NCI-H82 treated with DMSO at 0.1 percent for 48 hours (cell line): ENCODE data around the gene CD2.
"Not testable (repeated sequence)": the region's sequence is repeated elsewhere in the genome, so short reads cannot be mapped to it uniquely, and the experiment has no call there.

ENCODE experiments used
- DNase-seq: peaks from one replicate; lab custom pipeline; 2025; ENCODE audit not compliant: unreplicated experiment; lab: John Stamatoyannopoulos, UW

Gene CD2

DNA sequence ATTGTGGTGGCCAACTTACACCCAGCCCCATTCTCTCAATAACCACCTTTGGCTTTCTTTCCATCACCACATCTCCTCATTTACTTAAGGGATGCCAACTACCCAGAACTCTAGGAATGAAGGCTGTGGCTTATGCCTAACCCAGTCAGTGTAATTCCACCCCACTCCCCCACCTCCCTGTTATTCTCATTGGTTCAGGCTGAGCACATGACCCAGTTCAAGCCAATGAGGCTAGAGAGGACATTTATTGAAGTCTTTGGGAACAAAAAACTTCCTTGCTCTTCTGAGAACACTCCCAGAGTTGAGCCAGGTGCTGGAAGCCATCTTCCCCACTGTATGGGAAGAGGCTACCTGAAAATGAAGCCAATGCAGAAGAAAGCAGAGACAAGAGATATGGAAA, 22.8 kb upstream of the CD2 start:
- DNase-seq: no peak

DNA sequence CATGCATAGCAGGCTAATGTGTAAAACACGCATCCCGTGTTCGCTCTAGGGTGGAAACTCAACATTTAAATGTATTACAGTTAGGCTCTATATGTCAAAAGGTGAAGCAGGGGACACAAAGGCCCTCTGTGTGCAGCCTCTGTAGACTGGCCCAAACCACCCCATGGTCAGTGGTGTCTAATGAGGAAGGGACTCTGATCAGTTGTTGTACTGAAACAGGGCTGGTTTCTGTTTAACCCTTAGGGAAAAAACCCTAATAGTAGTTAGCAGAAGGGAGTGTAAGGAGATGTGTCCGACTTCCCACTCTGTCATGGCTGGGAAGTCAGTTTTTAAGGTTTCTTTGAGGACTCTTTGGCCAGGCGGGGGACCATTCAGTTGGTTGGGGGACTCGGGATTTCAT, 21.5 kb upstream of the CD2 start:
- DNase-seq: no peak

DNA sequence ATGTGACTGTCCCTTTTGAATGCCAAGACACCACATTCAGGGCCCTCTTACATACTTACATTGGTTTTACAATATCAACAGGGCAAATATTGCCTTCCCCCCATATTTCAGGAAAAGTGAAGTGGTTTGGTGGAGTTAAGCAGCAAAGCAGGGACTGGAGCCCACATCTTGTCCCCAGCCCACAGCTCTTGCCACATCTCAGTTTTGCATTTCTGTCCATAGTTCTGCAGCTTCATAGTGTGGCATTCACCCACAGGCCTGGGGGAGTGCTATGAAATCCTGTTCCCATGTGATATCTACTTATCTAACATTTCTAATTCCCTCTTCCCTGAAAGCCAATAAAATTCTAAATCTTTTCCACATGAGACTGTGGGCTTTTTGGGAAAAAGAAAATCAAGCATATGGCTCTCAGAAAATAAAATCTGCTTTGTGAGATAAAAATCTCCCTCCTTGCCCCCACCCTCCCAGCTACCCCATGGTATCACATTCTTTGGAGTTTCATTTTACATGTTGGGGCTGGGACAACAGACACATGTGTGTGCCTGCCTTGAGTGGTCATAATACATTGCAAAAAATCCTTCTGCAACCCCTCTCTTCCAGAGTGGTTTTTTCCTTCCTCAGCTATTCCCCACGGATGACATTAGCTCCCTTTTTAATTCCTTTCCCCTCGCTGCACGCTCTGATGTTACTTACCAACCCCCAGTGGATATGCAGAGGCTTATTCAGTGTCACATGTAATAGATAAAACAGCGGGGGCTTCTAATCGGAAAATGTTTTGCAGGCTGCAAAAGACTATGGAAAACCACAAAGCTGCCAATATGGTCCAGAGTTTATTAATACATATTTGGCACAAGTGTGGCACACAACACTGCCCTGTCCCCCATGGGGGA, 20.5 kb upstream of the CD2 start:
- no peak for DNase-seq

DNA sequence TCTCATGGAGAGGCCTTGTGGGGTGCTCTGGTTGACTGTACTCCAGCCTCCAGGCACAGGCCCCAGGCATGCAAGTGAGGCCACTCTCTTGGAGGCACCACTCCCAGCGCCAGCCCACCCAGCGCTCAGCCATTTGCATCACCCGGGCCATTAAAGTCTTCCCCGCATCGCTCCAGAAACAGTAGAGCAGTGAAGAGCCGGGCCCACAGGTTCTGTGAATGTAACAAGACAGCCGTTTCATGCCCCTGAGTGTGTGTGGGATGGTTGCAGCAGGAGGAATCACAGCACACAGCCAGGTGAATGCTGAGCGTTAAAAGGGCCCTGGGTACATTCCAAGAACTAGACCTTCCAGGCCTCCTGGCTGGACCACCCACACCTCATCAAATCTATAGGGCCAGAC, 19.0 kb upstream of the CD2 start:
- no peak for DNase-seq

DNA sequence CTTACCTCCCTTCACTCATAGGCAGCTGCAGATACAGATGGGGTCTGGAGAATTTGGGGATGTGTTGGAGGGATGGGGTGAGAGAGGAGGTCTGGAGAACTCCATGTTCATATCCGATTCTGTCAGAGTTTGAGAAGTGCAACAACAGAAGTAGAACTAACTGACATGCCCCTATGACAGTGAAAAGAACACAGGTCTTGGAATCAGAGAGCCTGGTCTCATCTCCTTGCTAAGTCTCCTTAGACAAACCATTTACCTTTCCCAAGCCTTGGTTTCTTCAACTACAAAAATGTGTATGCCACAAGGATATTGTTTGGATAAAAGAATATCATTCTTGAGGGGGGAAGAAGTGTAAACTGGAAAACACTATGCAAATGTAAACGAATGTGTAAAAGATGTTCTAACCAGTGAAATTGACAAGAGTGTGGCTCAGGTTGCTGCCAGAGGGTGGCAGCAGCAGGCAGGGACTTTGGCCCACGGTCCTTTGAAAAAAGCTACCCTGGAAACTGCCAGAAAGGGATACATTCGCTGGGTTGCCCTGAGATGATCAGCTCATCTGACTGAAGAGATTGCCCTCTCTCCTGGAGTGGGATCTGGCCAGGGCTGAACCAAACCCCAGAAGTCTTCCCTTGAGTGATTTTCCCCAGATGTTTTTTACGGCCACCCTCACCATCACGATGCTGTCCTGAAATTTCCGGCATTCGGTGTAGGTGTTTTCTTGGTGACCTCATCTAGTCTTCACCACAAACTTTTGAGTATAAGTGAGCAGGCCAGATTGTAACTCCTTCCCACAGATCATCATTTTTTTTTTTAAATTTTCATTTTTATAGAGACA, 17.0 kb upstream of the CD2 start:
- peak; percentile 32 for DNase-seq

DNA sequence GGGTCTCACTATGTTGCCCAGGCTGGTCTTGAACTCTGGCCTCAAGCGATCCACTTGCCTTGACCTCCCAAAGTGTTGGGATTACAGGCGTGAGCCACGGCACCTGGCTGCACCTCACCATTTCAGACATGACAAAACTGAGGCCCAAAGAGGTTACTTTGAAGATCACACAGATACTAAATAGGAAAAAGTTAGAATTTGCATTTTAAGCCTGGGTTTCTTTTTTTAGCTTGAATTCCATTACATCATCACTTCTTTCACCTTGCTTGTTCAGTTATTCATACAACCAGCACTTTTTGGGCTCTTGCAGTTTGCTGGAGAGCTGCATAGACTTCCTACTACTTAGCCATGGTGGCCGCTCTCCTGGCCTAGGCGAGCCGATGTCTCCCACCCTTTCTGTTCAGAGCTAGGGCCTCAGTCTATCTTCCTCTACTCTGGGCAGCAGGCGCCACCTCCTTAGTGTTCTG, 16.3 kb upstream of the CD2 start:
- DNase-seq: no peak

DNA sequence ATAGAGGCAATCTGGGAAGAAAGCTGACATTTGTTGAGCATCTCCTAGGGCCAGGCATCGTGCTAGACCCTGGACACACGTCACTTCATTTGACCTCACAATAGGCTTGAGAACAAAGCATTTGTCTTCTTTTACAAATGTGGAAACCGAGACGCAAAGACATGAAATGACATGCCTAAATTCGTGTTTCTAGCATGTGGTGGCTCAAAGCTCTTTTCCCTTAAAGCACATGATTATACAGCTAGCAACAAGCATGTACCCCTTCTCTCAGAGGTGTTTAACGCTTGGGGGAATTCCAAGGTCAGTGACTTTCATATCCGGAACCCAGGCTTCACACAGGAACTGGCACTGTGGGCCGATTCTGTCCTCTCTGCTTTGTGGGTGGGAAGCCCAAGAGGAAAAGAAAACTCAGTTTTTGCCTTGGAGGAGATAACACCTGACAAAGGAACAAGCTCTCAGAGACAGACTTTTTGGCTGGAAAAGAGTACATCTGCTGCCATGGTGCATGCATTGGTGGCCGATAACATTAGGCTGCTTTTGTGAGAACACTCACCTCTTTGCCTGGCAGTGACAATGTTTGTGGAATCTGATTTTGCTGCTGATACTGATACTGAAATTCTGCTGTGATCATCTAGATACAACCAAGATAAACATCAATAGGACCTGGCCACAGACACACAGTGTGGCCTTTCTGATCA, 15.4 kb upstream of the CD2 start:
- DNase-seq: no peak

DNA sequence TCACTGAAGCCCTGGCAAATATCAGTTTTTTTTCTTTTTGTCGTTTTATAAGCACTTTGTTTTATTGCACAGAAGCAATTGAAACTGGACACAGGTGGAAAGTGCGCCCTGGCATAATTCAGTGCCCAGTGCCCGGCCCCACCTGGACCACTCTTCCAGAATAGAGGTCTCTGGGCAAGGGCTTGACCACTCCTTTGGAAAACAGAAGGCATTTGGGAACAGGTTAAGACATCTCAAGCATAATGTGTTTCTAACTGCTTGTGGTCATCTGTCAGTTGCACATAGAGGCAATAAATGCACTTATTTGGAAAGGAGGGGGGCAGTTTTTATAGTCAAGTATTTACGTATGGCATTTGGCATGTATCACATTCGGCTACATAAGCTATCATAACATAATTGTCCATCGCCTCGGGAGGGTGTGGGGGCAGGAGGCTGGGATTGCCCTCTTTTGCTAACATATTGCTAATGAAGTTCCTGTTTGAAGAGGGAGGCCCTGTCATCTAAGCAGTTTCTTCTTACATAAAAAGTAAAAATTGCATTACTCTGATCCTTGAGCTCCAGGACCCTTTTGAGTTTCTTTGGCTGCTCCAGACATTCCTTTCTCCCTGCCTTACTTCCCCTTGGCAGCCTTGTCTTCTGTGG, 14.7 kb upstream of the CD2 start:
- no peak for DNase-seq

DNA sequence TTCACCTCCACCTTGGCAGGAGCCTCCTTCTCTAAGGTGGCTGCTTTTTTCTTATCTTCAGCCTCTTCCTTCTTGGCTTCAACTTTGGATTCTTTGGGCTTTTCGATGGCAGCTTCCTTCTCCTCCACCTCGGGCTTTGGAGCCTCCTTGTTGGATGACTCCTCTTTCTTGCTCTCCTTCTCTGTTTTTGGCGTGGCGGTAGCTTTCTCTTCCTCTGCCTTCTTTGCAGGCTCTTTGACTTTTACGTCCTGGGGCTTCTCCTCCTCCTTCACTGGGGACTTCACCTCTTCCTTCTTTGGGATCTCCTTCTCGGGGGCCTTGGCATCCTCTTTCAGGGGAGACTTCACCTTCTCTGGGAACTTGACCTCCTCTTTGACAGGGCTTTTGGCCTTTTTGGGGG, 13.9 kb upstream of the CD2 start:
- DNase-seq: no peak

DNA sequence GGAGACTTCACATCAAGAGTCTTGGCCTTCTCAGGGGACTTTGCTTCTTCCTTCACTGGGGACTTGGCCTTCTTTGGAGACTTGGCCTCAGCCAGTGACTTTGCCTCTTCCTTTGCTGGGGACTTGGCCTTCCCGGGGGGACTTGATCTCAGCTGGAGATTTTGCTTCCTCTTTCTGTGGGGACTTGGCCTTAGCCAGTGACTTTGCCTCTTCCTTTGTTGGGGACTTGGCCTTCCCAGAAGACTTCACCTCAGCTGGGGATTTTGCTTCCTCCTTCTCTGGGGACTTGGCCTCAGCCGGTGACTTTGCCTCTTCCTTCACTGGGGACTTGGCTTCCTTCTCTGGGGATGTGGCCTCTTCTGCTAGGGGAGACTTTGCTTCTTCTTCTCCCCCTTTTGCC, 13.5 kb upstream of the CD2 start:
- DNase-seq: no peak

DNA sequence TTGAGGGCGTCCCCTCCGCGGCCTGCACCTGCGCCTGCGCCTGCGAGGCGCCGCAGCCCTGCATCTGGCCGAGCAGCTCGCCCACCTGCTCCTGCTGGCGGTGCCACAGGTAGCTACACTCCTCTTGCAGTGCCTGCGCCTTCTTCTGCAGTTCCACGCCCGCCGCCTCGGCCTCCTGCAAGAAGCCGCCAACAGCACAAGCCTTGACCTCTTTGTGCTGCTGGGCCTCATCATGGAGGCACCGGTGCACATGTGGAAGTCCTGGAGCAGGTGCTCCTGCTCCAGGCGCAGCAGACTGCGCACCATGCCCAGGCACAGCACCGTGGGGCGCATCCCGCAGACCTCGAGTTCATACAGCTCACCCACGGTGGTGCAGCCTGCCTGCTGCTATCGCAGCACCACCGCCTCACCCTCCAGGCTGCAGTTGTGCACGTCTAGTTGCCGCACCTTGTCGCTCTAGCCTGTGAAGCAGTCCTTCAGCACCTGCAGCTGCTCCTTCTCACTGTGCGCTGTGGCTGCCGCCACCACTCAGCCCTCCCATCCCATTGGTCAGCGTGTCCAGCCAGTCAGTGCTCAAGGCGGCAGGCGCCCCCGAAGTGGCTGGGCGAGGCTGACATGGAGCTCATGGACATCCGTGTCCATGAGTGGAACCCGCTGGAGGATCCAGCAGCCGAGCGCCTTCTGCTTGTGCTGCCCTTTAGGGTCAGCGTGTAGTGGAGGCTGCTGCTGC, 12.2 kb upstream of the CD2 start:
- DNase-seq: no peak

DNA sequence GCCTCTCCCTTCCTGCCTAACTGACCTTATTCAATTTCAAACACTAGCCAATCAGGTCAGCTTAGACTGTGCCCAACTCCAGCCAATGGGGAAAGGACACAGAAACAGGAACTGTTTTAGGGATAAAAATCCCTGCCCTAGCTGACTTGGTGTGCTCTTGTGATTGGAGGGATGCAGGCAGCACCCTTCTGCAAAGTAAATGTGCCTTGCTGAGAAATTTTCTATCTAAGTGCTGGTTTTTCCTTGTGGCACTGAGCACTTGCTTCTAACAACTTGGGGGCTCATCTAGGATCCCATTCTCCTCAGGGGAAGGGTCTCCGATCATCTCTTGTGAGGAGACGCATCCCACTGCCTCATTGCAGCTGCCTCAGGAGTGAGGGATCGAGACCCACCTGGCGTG, 10.7 kb upstream of the CD2 start:
- no peak for DNase-seq

DNA sequence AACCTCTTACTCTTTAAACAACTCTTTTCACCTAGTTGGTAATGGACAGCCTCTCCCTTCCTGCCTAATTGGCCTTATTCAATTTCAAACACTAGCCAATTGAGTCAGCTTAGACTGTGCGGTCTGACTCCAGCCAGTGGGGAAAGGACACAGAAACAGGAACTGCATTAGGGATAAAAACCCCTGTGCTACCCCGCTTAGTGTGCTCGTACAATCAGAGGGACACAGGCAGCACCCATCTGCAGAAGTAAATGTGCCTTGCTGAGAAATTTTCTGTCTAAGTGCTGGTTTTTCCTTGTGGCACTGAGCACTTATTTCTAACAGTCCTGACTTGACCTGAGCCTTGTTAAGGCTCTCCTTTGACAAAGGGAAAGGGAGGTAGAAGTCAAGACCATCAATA, 6.0 kb upstream of the CD2 start:
- no peak for DNase-seq

DNA sequence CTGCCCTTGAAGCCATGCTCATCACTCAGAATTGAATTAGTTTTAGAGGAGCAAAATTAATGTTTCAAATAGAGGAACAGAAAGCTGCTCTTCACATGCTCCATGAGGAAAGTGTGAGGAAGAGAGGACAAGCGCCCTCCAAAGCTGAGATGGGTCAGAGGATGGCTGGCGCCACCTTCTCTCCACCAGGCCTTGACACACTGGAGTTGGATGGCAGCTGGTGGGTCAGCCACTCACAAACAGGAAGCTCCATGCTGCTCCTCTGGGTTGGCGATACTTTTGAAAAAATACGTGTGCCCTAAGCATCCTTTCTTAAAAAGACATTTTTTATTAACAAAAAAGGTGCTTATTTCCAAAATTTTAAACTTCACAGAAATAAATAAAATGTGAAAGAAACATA, 3.1 kb upstream of the CD2 start:
- DNase-seq: no peak

DNA sequence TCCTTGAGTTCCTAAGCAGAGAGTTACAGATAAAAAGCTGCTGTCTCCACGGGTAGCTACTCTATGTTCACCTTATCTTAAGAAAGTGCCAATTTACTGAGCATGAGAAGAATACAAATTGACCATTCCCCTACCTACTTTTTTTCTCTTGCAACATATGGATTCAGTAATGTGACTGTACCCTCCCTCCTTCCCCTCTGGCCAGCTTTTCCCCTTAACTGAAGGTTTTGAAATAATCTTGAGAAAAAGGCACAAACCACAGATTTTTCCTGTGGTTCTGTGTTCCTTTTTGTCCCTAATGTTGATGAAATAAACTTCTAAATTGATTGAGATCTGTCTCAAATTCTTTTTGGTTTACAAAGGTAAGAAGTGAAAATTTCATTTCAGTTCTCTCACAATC, 2.6 kb upstream of the CD2 start:
- no peak for DNase-seq

DNA sequence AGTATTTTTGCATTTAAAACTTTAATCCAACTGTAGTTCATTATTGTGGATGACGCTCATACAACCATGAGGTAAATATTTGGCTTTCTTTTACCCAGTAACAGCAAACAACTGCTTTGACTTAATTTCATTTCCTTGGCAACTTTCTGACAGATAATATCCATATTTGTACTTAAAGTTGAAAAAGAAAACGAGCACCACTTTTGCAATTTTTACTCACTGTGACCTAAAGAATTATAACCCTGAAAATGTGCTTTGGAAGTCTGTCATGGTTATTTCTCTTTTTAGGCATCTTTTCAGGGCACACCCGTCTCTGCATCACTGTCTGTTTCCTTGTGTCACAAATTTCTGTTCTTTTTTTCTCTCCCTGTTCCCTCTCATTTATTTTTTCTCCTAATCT, 918 bp upstream of the CD2 start:
- no peak for DNase-seq

DNA sequence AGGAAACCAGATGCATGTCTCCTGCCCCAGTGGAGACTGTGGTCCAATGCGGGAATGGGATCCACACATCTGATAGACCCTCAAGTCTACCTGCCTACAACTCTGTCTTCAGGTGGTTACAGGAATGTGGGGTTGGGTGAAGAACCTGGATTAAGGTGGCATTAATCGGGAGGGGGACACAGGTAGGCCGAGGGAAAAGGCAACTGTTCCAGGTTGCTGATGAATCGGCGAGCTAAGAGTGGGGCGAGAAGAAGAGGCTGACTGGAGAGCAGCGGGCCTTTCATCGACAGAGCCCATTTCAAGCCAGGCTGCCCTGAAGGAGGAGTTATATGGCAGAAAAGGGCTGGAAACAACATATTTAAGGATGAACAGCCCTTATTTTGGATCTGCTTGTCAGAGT, 836 bp downstream of the CD2 start:
- no peak for DNase-seq

DNA sequence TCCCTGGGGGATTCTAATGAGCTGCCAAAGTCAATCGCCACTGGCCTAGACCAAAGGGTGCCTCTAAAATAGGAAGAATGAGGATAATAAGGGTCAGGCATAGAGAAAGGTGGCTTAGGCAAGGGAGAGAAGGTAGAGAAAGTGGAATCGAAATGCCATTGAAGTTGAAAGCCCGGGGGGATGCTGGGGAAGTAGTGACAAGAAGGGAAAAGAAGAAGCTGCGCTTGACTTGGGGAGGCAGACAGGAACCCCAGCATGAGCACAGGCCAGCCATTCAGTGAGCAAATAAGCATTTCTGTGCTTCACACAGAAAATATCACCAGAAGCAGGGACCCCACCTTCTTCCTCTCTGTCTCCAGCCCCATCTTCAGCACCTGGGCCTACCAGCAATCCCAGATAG, 1.5 kb downstream of the CD2 start:
- DNase-seq: no peak

DNA sequence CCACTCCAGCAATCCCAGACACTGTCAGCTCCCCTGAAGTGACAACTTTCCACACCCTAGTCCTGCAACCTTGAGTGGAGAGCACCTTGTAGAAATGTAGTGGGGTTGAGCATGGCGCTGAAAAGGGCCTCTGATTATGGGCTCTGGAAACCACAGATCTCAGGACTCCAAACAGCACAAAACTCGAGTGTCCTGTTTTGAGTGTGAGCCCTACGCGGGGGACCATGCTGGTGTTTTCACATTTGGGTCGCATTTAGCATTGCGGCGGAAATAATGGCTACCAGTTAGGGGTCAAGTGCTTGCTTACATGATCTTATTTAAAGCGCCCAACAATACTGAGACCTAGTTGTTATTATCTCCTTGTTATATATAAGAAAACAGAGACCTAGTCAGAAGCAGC, 1.9 kb downstream of the CD2 start:
- DNase-seq: not testable (repeated sequence)

DNA sequence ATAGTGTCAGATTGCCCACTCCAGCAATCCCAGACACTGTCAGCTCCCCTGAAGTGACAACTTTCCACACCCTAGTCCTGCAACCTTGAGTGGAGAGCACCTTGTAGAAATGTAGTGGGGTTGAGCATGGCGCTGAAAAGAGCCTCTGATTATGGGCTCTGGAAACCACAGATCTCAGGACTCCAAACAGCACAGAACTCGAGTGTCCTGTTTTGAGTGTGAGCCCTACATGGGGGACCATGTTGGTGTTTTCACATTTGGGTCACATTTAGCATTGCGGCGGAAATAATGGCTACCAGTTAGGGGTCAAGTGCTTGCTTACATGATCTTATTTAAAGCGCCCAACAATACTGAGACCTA, 4.2 kb downstream of the CD2 start:
- not testable (repeated sequence) for DNase-seq

DNA sequence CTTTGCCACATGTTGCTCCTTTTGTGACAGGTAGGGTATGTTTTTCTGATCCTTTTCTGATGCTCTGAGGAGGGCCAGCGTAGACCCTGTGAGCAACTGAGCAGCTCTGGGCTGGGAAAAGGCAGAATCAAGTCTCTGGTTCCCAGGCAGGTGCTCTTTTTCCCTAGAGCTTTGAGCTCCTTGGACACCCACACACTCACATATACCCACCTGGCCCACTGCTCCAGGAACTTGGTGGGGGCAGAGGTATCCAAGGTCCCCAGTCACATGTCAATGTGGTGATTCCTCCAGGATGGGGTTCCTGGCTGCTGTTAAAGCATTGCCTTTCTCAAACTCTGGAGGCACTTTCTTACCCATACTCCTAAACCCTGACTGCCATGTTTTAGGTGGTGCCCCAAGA, 5.4 kb downstream of the CD2 start:
- DNase-seq: no peak
